Non-pigmented ciliary epithelial cell (primary cell): Measurements from ENCODE around the gene HOMER1.
"Not testable (repeated sequence)": the region's sequence is repeated elsewhere in the genome, so short reads cannot be mapped to it uniquely, and the experiment has no call there.

Source experiments
- DNase-seq: peaks from one replicate; pipeline ENCODE4 v3.0.0-alpha.2; 2010; ENCODE audit warnings: low read depth

Gene HOMER1

DNA sequence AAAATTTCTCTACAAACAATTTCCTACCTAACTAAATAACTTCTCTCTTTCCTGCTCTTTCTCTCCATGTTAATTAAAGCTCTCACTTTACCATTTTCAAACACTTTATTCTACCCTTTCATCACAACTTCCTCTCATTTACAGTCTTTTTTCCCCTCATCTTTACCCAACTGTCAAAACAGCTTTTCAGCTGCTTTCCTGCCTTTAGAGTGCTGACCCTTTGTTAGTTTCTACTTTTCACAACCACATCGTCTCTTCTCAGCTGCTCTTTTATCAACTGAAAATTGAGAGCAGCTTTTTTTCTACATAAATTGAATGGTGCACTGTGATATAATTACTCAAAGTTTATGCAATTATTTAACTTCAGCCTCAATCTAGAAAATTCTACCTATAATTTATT is 3.1 kb upstream of the HOMER1 start:
- DNase-seq: no peak

DNA sequence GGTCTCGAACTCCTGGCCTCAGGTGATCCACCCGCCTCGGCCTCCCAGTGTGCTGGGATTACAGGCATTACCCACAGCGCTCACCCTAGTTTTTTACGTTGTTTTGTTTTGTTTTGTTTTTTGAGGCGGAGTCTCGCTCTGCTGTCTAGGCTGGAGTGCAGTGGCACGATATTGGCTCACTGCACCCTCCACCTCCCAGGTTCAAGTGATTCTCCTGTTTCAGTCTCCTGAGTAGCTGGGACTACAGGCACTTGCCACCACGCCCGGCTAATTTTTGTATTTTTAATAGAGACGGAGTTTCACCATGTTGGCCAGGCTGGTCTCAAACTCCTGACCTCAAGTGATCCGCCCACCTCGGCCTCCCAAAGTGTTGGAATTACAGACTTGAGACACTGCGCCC is 2.4 kb upstream of the HOMER1 start:
- not testable (repeated sequence) for DNase-seq

DNA sequence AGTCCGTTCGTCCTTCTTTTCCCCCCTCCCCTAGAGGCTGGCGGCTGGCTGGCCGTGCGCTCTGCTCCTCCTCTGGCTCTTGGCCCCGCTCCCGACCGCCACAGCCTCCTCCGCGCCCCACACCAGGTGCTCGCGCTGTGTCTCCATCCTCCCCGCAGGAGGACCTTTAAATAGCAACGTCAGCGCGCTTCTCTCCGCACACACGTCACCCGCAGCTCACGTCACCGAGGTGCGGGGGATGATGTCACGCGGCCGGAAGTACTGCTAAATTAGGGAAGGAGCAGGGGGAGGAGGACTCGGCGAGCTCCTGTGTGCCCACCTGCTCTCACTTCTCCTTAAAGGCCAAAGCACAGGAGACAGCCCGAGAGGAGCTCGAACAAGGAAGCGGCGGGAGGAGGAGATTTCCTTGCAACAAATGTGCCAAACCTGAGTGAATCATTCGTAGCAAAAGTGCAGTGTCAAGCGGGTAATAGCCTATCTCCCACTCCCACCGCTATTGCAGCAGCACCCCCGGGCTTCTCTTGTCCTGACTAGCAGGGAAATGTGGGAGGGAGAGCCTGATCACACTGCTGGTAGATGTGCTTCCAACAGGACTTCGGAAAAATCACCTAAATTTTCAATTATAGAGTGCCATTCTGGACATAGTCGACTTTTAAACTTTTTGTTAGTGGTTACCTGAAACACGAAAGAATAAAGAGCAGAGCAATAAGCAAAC is 614 bp upstream of the HOMER1 start:
- peak; percentile 63 for DNase-seq

DNA sequence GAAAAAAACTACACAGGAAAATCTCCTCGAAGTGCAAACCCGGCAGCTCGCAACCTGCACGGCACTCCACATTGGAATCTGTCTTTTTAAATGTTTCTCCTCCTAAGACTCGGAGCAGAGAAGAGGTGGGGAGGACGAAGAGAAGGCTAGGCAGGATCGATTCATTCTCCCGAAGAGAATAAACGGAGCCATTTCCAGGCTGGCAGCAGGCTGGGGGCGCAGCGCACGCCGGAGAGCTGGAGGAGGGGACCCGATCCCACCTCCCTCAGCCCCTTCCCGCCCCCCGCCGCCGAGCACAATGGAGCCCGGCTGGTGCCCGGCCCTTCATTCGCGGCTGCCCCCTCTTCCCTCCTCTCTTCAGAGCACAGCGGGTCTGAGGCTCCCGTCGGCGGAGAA is 628 bp downstream of the HOMER1 start:
- DNase-seq: no peak

DNA sequence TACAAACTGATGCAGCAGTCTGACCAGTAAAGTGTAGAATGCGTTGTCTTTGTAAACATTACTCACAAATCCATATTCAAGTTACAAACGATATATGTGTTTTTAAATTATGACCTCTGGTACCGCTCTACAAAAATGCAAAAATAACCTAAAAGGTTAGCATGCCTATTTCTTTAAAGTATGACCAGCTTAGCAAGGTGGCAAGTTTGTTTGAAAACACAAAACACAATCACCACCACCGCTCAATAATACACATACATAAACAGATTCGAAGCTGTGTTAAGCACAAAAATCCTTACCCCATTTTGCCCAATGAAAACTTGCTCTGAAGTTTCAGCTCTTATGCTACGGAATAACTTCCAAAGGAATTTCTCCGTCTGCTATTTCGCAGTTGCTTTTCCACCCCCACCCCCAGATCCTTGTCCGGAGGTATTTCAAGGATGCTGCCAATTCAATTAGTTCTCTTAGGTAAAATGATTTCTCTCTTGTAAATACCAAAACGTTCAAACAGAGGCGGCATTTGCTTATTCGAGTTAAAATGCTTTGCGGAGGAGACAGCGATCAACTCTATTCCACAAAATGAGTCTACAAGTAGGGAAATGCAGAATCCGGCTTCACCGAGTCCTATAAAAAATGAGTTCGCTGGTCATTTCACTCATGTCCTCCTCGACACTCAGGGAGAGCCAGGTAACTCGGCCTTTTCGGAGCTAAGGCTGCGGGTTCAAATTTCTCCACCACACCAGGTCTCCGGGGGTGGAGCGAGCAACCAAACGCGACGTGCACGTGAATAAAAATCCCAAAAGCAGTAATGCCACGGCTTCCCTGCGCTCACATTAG is 1.2 kb downstream of the HOMER1 start:
- DNase-seq: no peak

DNA sequence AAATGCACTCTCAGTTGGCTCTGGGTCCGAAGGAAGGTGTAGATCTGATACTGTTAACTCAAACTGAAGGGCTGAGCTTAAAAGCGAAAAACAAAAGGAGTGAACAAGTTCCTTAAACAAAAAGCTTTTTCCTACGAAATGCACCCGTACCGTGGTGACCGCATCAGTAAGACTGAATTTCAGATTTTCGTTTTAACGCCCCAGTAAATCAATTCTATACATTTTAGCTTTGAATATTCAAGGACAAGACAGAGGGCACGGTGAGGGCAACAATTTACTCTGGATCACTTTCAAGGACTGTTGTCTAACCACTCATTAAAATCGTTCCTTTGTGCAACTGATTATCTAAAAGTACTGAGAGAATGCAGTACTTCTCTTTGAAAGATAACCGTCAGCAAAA is 1.9 kb downstream of the HOMER1 start:
- no peak for DNase-seq

DNA sequence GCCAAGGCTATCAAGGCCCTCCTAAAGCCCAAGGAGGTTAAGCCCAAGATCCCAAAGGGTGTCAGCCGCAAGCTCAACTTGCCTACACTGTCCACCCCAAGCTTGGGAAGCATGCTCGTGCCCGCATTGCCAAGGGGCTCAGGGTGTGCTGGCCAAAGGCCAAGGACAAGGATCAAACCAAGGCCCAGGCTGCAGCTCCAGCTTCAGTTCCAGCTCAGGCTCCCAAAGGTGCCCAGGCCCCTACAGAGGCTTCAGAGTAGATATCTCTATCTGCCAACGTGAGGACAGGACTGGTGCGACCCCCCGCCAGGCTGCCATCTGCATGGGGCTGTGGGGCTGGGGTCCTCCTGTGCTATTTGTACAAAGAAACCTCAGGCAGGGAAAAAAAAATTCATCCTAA is 3.3 kb downstream of the HOMER1 start:
- no peak for DNase-seq

DNA sequence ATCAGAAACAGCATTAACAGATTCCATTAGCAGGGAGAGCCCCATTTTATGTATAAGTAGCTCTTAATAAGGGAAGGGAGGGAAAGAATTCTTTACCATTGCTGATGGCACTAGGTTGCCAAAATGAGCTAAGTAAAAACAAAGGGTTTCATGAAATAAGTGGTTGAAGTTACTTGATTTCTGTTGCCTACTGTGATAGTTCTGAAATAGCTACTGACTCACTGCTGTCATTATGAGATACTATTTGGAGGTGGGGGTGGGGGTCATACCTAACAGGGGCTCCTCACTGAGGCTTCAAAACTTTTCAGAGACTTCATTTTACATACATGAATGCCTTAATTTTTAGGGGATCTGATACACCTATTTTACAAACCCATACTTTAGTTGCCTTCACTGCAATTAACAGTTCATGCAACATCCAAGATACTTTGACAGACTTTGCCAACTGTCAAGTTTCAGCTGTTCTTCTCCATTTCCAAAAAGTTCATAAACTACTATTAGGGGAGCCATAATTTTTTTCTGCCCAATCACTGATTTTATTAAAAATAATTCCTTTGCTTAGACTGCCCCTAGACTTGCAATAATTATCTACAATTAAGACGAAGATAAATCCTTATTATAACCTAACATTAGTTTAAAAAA is 4.6 kb downstream of the HOMER1 start:
- no peak for DNase-seq

DNA sequence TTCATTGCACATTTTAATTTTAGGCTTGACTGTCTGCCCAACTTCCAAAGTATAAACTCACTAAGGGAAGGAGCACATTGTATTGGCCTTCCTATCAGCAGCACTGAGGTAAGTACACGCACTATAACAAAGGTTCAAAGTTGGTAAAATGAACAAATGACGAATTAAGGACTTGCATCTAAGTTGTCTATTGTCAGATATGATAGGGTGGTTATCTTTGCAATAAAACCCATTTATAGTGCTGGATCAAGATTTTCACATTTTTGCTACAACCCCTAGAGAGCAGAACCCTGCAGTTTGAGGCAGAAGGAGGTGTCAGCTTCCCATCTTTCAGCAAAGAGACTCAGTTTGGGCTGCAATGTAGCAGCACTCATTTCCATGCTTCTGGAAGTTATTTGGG is 5.1 kb downstream of the HOMER1 start:
- no peak for DNase-seq

DNA sequence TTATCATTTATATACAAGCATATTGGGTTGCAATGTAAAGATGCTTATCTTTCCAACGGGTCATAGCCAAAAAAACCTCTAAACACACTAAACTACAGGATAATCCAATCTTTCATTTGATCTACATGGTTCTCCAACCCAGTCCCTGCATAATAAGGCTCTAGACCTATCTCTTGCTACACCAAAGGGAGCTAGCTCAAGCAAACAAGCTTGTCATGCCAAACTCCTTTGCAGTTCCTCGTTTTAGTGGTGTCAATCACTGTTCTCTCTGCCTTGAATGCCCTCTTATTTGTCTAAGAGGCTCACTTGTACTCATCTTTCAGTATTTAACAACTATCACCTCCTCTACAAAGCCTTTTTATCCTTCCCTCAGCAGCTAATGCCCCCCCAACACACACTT is 5.6 kb downstream of the HOMER1 start:
- no peak for DNase-seq

DNA sequence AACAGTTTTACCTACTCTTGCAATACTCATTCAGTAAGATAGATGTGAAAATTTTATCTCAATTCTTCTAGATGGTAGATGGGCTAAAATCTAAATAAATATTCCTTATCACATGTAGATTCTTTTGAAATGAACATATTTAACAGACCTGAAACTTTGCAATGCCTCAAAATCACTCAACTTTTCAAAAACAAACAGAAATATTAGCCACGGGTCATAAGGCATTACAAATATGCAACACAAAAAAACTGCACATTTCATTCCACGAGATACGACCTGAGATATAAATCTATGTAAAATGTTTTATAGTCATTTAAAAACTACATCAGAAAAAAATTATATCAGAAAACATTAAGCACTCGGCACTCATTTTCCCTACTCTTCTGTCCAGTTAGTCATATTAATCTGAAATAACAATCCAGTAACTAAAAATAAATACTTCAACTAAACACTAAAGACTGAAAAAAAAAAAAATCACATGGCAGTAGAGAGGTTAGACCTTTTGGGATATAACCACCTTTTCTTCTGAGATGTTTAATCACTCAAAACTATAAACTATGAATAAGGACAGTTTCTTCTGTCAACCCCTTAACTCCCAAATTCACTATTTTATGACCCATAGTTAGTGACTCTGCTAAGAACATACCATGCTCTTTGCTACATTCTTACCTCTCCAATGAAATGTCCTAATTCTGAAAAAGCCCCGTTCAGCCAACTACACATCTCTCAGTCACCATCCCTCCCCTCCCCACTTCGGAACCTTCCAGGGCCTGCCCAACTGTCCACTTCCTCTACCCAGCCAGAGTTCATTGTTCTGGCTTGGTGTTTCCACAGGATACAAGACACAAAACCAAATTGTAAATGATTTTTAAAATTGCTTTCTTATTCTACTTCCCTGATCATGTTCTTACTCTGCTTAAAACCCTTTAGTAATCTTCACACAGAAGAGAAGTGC is 6.4 kb downstream of the HOMER1 start:
- no peak for DNase-seq

DNA sequence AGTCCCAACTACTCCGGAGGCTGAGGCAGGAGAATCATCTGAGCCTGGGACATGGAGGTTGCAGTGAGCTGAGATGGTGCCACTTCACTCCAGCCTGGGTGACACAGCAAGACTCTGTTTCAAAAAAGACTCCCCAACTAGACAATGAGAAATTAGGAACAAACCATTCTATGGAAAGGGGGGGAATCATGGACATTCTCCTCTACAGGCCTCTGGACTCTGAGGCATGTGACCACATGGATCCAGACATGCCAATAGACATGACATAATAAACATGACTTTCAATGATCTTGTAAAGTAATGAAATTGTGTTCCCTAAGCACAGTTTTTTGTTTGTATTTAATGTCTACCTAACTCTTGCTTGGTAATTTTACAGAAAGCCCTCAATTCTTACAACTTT is 8.8 kb downstream of the HOMER1 start:
- no peak for DNase-seq

DNA sequence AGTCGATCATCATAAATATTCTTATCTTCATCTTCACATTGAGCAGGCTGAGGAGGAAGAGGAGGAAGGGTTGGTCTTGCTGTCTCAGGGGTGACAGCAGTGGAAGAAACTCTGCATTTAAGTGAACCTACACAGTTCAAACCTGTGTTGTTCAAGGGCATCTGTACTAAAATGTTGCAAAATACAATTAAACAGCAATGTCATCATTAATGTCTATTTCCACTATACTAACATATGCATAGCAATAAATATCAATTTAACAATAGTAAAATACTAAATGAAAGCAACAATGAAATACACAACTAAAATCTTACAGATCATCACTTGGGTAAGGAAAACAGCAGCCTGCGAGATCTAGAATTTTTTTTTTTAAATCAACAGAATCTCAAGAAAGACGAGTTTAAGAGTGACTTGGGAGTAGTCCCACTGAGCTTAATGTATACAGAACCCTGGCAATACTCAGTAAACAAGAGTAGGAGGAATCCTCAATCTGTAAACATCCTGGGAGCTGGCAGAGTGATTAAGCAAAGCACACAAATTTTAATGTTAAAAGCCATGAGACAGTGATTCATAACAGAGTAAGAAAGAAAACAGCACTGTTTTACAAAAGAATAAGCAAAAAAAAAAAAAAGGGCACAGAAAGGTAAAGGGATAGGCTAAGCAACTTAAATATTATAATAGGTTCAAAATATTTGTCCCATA is 10.0 kb downstream of the HOMER1 start:
- no peak for DNase-seq

DNA sequence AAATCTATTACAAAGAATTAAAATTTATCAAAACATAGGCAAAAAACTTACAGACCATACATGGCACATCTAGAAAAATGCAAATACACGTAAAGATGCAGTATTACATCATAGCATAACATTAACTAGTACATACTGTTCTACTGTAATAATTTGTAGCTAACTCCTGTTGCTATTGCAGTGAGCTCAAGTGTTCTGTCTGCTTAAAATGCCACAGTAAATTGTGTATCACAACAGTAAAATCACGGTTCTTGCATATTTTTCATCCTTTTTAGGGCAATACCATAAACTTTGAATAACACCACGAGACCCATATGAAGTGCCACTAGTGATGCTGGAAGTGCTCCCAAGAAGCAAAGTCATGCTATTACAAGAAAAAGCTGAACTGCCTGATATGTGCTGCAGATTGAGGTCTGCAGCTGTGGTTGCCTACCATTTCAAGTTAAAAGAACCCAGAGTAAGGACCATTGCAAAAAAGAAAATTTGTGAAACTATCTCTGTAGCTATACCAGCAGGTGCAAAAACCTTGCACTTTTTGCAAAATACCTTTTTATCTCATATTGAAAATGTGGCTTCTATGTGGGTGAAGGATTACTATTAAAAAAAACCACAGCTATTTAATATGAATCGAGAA is 14.2 kb downstream of the HOMER1 start:
- no peak for DNase-seq

DNA sequence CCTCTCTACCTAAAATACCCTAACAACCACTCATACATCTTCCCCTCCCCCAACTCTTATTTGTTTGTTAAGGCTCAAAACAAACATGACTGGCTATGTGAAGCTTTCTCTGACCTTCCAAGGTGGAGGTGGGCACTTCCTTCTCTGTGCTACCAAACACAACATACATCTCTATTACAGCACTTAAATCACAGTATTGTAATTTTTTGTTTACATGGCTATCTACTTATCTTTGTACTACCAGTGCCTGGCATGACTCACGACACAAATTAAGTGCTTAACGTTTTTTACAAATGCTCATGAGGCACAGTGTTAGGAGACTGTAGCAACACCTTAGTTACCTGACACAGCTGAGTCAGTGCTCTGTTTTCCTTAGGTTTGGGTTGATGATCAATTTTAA is 18.6 kb downstream of the HOMER1 start:
- DNase-seq: no peak

DNA sequence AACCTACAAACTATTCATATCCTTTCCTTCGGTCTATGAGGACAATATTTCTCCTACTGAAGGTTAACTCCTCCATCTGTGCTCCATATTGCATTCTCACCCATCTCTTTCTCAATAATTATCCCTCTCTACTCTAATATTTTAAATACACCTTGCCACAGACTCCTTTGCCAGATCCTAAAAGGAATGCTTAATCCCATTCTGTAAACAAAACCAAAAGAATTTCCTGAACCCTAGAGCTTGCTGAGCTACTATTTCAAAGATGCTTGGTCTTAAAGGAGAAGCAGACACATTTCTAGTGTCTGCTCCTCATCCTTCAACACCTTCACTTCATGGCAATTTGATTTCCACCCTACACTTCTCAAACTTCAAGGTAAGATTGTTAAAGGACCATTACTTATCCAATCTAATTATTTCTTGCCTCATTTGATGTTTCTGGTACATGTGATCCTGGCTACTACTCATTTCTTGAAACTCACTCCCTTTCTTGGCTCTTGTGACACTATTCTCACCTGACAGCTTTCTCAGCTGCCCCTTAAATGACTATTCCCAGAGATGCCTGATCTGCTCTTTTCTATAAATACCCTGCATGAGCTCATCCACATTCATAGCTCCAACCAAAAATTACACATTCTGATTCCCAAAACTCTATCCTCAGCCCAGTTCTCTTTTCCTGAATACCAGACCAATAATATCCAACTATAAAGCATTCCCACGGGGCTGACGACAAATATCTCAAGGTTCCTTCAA is 20.2 kb downstream of the HOMER1 start:
- no peak for DNase-seq

DNA sequence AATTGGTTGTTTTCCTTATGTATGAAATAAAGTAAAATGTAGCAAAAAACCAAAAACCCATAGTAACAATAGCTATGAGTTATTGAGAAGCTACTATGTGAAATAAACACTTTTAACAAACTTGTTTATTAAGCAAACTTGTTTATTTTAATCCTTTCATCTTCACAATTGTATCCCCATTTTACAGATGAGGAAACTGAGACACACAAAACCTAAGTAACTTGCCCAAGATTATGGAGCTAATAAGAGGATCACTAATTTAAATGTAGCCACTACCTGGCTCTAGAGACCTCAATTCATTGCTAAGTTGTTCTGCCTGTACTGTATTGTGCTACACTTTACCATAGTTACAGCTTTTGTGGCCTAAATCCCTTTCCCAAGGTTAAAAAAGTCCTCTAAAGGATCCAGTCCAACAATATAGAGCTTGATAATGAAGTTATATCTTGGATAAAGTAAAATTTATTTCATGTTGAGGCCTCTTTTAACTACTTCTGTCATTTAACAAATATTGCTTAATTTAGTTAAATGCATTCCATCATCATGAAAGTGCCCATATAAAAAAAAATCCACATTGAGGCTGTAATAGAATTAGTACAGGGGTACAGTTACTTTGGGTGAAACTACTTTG is 22.1 kb downstream of the HOMER1 start:
- no peak for DNase-seq

DNA sequence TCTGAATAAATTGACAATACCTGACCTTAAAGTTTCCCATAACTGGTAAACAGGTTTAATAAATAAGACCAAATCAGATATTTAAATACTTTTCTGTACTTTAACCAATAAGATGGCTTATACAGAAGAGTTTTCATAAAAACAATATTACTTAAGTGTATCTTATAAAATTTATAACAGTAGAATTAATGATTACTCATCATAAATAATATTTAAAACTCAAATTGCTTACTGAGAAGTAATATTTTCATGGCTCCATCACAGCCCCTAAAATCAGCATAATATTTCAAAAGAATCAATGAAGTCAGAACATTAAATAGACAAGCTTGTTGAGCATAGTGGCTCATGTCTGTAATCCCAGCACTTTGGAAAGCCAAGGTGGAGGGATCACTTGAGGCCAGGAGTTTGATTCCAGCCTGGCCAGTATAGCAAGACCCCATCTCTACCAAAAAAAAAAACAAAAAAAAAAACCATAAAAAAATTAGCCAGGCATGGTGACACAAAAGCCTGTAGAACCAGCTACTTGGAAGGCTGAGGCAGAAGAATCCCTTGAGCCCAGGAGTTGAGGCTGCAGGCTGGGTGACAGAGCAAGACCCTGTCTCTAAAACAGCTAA is 23.5 kb downstream of the HOMER1 start:
- DNase-seq: no peak

DNA sequence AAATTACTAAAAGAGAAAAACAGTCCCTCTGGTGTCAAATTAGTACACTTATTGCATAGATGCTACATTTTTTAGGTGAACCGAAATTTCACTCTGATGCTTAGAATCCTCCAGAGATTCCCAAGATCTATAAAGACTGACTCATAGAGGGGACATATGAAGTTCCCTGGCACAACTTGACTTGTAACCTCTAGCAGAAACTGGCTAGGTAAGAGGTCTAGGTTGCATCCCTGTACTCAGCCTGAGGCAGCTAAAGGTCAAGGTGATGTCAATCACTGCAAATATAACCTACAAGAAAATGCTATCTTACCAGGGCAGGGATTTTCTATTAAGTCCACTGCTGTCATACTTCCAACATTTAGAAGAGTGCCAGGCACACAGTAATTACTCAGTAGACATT is 24.2 kb downstream of the HOMER1 start:
- DNase-seq: no peak
